Esophagus muscularis mucosa (tissue), 4 donors: ENCODE data around the gene USP35. TPM values are rescaled to one million over a fixed set of nuclear protein-coding genes. Genes with fewer than 3 reads are reported as not detected.
"Not testable (repeated sequence)": the region's sequence is repeated elsewhere in the genome, so short reads cannot be mapped to it uniquely, and the experiment has no call there.

ENCODE experiments used
- DNase-seq: peaks from one replicate; pipeline ENCODE4 v3.0.0-alpha.2; 2017; ENCODE audit errors: extremely low spot score
- H3K27ac ChIP-seq, 4 donors: fragments of 200-600 bp; sonication (generic); replicated peaks in 1 of 4; 1 replicate in 3 of 4; 2 replicates in 1 of 4; pipeline ENCODE4 v1.5.1; 2016 to 2019; ENCODE audit warnings: mild to moderate bottlenecking in 1 of 4
- H3K27me3 ChIP-seq, 4 donors: fragments of 200-600 bp; sonication (generic); one replicate each; pipeline versions ENCODE4 v1.5.1 to v1.6.0; 2016 to 2019
- H3K36me3 ChIP-seq, 4 donors: fragments of 200-600 bp; sonication (generic); one replicate each; pipeline ENCODE4 v1.5.1; 2016 to 2019
- H3K4me1 ChIP-seq, 4 donors: fragments of 200-600 bp; sonication (generic); one replicate each; pipeline ENCODE4 v1.5.1; 2016 to 2019
- H3K4me3 ChIP-seq, 4 donors: fragments of 200-600 bp; sonication (generic); 1 replicate in 2 of 4; 2 replicates in 2 of 4; pipeline ENCODE4 v1.5.1; 2016 to 2019; ENCODE audit warnings: mild to moderate bottlenecking in 4 of 4, moderate library complexity in 1 of 4
- H3K9me3 ChIP-seq, 4 donors: fragments of 200-600 bp; sonication (generic); 1 replicate in 3 of 4; 2 replicates in 1 of 4; pipeline ENCODE4 v1.5.1; 2016 to 2019
- CTCF ChIP-seq, 3 experiments: fragments of 200-600 bp in 2 of 3; fragments of 450-650 bp in 1 of 3; sonication (generic) in 2 of 3; IDR thresholded peaks; one replicate each; pipeline ENCODE4 v1.5.1; 2017 to 2019; ENCODE audit warnings: antibody characterized with exemption in 3 of 3, mild to moderate bottlenecking in 2 of 3, moderate library complexity in 1 of 3
- EP300 ChIP-seq: sonication (generic); formaldehyde crosslinking; IDR thresholded peaks from one replicate; pipeline ENCODE4 v1.6.1; 2017; ENCODE audit warnings: antibody characterized with exemption
- POLR2A ChIP-seq: fragments of 450-650 bp; IDR thresholded peaks from one replicate; pipeline ENCODE4 v1.6.1; 2017; ENCODE audit warnings: antibody characterized with exemption, moderate library complexity, mild to moderate bottlenecking, low read depth
- POLR2AphosphoS5 ChIP-seq, 2 donors: sonication (generic); formaldehyde crosslinking; IDR thresholded peaks; one replicate each; pipeline ENCODE4 v1.6.1; 2017; ENCODE audit warnings: antibody characterized with exemption in 2 of 2
- WGBS: methylation state at CpG from one replicate; pipeline ENCODE4 v1.1.5; 2018; 5-methylcytosine and 5-hydroxymethylcytosine counted together
- intact Hi-C: fragments of 100-400 bp; cut with DNase I; formaldehyde crosslinking; loops from one replicate; pipeline ENCODE4 v1.15.1; 2023
- total RNA-seq, 4 donors: library from RNA; depleted of rRNA; stranded (reverse); fragments of >200 nt; gene quantifications; one replicate each; pipeline versions ENCODE4 v1.1.0 to v1.2.1, GENCODE V29; 2016

The USP35 gene
- total RNA-seq, 4 donors from 2014 or later, result 5.8 to 15.4 (median 11.3) TPM

- intact Hi-C loops, result loop anchor here (5.0 kb wide), 2 partner anchors 189 to 334 kb away; partner anchors contain the start of gene GAB2
Measured at GRCh38 chr11:78227921-78228320, 39.2 kb downstream of the USP35 start.

GRCh38 chr11:78228467-78228866, 39.7 kb downstream of the USP35 start:
- 100% methylated on average over 3 of the region's 3 CpGs for WGBS

More at GRCh38 chr11:78227921-78228320, 39.2 kb downstream of the USP35 start:
- 97% methylated on average over 4 of the region's 4 CpGs for WGBS
- Histone ChIP-seq H3K27me3 (no peaks in the 10 kb centered on the region), H3K27ac (no peak overlapping the region), H3K4me3 (no peak overlapping the region), H3K4me1 (peaks cover 14 to 34% (median 29%) of the 10 kb centered on the region in 4 donors), H3K36me3 (peaks cover 0 to 38% (median 32%) of the 10 kb centered on the region in 4 donors), H3K9me3 (no peaks in the 10 kb centered on the region)
- DNase-seq, result peak; percentile 26
- no peak for TF ChIP-seq POLR2AphosphoS5 (IDR thresholded peaks at IDR 0.05)
- TF ChIP-seq EP300, result no peak

GRCh38 chr11:78229106-78229505, 40.4 kb downstream of the USP35 start:
- intact Hi-C loops, result loop anchor here (5.0 kb wide), 2 partner anchors 188 to 333 kb away; partner anchors contain the start of gene GAB2

More at GRCh38 chr11:78228467-78228866, 39.7 kb downstream of the USP35 start:
- intact Hi-C loops, result loop anchor here (5.0 kb wide), 2 partner anchors 189 to 334 kb away; partner anchors contain the start of gene GAB2
- peak; percentile 50 to 52 (median 51) for TF ChIP-seq CTCF (IDR thresholded peaks at IDR 0.05)
- TF ChIP-seq EP300, result no peak
- DNase-seq, result peak; percentile 70
- Histone ChIP-seq H3K4me3 (no peak overlapping the region), H3K36me3 (peaks cover 0 to 33% (median 27%) of the 10 kb centered on the region in 4 donors), H3K27ac (no peak overlapping the region), H3K9me3 (no peaks in the 10 kb centered on the region), H3K27me3 (no peaks in the 10 kb centered on the region), H3K4me1 (peaks cover 14 to 39% (median 32%) of the 10 kb centered on the region in 4 donors)

GRCh38 chr11:78230161-78230877, 41.6 kb downstream of the USP35 start:
- 85% methylated on average over 6 of the region's 7 CpGs for WGBS
- Histone ChIP-seq H3K27me3 (no peaks in the 10 kb centered on the region), H3K27ac (no peak overlapping the region), H3K4me1 (peaks cover 14 to 41% (median 32%) of the 10 kb centered on the region in 4 donors), H3K36me3 (peaks cover 0 to 14% (median 9%) of the 10 kb centered on the region in 4 donors), H3K9me3 (no peaks in the 10 kb centered on the region), H3K4me3 (no peak overlapping the region)
- intact Hi-C loops, result no loop called here
- peak; percentile 78 for DNase-seq
- TF ChIP-seq CTCF (IDR thresholded peaks at IDR 0.05) (no peak), POLR2A (no peak), EP300 (no peak), POLR2AphosphoS5 (IDR thresholded peaks at IDR 0.05) (no peak)

More at GRCh38 chr11:78229106-78229505, 40.4 kb downstream of the USP35 start:
- no peaks in the 10 kb centered on the region for H3K9me3 ChIP-seq
- TF ChIP-seq CTCF (IDR thresholded peaks at IDR 0.05) (no peak), POLR2AphosphoS5 (IDR thresholded peaks at IDR 0.05) (no peak), EP300 (no peak), POLR2A (no peak)
- H3K27me3 ChIP-seq, result no peaks in the 10 kb centered on the region
- DNase-seq, result peak; percentile 62
- H3K4me3 ChIP-seq, result no peak overlapping the region
- peaks cover 14 to 41% (median 32%) of the 10 kb centered on the region in 4 donors for H3K4me1 ChIP-seq
- WGBS, result 91% methylated on average over 1 of the region's 2 CpGs
- peak overlapping the region in 1 of 4 donors; percentile 3 for H3K27ac ChIP-seq
- peaks cover 0 to 26% (median 21%) of the 10 kb centered on the region in 4 donors for H3K36me3 ChIP-seq

GRCh38 chr11:78231962-78232501, 43.3 kb downstream of the USP35 start:
- H3K27ac ChIP-seq, result peak overlapping the region in 3 of 4 donors; percentile 5 to 16 (median 11)
- TF ChIP-seq EP300, result no peak
- no peak for TF ChIP-seq CTCF (IDR thresholded peaks at IDR 0.05)
- TF ChIP-seq POLR2A, result no peak

GRCh38 chr11:78233046-78233445, 44.3 kb downstream of the USP35 start:
- H3K4me3 ChIP-seq, H3K27me3 ChIP-seq, H3K27ac ChIP-seq, H3K36me3 ChIP-seq, intact Hi-C loops, H3K9me3 ChIP-seq: not testable (repeated sequence)
- peaks cover 14 to 41% (median 32%) of the 10 kb centered on the region in 4 donors for H3K4me1 ChIP-seq
- 88% methylated on average over 6 of the region's 6 CpGs for WGBS
- DNase-seq, result peak; percentile 80

More at GRCh38 chr11:78231962-78232501, 43.3 kb downstream of the USP35 start:
- Histone ChIP-seq H3K9me3 (no peaks in the 10 kb centered on the region), H3K27me3 (no peaks in the 10 kb centered on the region), H3K4me1 (peaks cover 14 to 41% (median 32%) of the 10 kb centered on the region in 4 donors), H3K36me3 (no peaks in the 10 kb centered on the region), H3K4me3 (no peak overlapping the region)
- DNase-seq, result peak; percentile 75
- intact Hi-C loops, result no loop called here
